Measurements from ENCODE around the gene HES3.

- TF ChIP-seq MAFK (IDR thresholded peaks at IDR 0.05; ENCODE audit: low read depth, low read length) (no peak), CTCF (conservative IDR thresholded peaks at IDR 0.05; ENCODE audit: low read depth, low read length) (no peak), POLR2A (IDR thresholded peaks at IDR 0.05; ENCODE audit: low read depth, low read length) (no peak), CHD1 (IDR thresholded peaks at IDR 0.05; ENCODE audit: low read depth, low read length) (no peak), RAD21 (IDR thresholded peaks at IDR 0.05; ENCODE audit: low read length) (no peak), MAZ (IDR thresholded peaks at IDR 0.05; ENCODE audit: borderline replicate concordance, low read depth, low read length) (no peak), BHLHE40 (IDR thresholded peaks at IDR 0.05; ENCODE audit: low read depth, low read length) (no peak), CEBPB (IDR thresholded peaks at IDR 0.05; ENCODE audit: low read depth, low read length) (no peak), RFX5 (IDR thresholded peaks at IDR 0.05; ENCODE audit: low read depth, low read length) (no peak), RCOR1 (IDR thresholded peaks at IDR 0.05; ENCODE audit: insufficient replicate concordance, low read length) (no peak)
- TF ChIP-seq, protein P1, sequence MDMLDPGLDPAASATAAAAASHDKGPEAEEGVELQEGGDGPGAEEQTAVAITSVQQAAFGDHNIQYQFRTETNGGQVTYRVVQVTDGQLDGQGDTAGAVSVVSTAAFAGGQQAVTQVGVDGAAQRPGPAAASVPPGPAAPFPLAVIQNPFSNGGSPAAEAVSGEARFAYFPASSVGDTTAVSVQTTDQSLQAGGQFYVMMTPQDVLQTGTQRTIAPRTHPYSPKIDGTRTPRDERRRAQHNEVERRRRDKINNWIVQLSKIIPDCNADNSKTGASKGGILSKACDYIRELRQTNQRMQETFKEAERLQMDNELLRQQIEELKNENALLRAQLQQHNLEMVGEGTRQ (IDR thresholded peaks at IDR 0.05; ENCODE audit: low read depth, low read length), result no peak
Measured at GRCh38 chr1:6266641-6267040, 22.7 kb downstream of the HES3 start.

Measured in IMR-90 (cell line).